Stimulated activated CD8-positive, alpha-beta memory T cell treated with anti-CD3 and anti-CD28 coated beads, Interleukin-4, amount 100 ng/mL, for 4 hours (primary cell): Measurements from ENCODE around the gene PRR36.

Experiments
- DNase-seq, 2 donors: peaks; one replicate each; pipeline ENCODE4 v3.0.0-alpha.2; 2020; ENCODE audit warnings: low read depth in 2 of 2, low spot score in 1 of 2

The PRR36 gene

GRCh38 chr19:7820588-7820987 is 53.6 kb downstream of the PRR36 start:
- no peak for DNase-seq

- DNase-seq, result no peak
Observed at GRCh38 chr19:7819337-7819736, 54.9 kb downstream of the PRR36 start.

GRCh38 chr19:7818806-7819205 is 55.4 kb downstream of the PRR36 start:
- DNase-seq, result no peak
